ENCODE measurements around the gene RPH3AL. TPM values are rescaled to one million over a fixed set of nuclear protein-coding genes. Genes with fewer than 3 reads are reported as not detected.
A peak's percentile ranks its signal among the peaks of the same experiment; 100 is the strongest.

RPH3AL gene
- total RNA-seq, 6 experiments from 2014 or later = 17.6 to 74.0 (median 25.7) TPM

DNA sequence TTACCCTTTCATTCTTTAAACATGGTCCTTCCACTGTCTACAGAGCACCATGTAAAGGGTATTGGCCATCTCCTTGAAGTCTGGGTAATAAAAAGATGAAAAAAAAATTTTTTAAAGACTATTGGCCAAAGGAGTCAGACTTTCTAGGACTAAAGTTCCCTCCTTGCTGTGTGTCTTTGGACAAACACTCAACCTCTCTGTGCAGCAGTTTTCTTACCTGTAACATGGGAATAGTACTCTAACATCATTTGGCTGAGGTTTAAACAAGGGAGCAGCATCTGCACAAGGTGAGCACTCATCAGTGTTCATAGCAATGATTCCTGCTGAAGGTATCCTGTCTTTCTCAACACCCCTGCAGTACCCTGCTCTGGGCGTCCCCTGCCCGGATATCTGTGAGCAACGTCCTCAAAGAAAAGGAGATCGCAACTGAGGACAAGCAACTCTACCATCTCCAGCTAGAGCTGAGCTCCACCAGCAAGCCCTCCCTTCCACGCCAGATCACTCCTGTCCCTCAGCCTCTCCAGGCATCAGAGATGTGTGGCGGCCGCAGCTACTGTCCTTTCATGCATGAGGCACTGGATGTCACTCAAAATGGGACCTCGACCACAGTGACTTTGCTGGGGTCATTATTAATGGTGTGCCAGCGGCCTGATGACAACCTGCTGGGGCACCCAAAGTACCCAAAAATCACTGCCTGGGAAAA lies 29.5 kb upstream of the RPH3AL start:
- Histone ChIP-seq H3K36me3 (no peaks in the 10 kb centered on the region), H3K4me3 (no peak overlapping the region), H3K27ac (no peak overlapping the region), H3K4me1 (peaks cover 0 to 6% (median 2%) of the 10 kb centered on the region in 4 donors), H3K27me3 (no peaks in the 10 kb centered on the region), H3K9me3 (no peaks in the 10 kb centered on the region)
- TF ChIP-seq POLR2A (IDR thresholded peaks at IDR 0.05) = no peak
- TF ChIP-seq, protein P1, sequence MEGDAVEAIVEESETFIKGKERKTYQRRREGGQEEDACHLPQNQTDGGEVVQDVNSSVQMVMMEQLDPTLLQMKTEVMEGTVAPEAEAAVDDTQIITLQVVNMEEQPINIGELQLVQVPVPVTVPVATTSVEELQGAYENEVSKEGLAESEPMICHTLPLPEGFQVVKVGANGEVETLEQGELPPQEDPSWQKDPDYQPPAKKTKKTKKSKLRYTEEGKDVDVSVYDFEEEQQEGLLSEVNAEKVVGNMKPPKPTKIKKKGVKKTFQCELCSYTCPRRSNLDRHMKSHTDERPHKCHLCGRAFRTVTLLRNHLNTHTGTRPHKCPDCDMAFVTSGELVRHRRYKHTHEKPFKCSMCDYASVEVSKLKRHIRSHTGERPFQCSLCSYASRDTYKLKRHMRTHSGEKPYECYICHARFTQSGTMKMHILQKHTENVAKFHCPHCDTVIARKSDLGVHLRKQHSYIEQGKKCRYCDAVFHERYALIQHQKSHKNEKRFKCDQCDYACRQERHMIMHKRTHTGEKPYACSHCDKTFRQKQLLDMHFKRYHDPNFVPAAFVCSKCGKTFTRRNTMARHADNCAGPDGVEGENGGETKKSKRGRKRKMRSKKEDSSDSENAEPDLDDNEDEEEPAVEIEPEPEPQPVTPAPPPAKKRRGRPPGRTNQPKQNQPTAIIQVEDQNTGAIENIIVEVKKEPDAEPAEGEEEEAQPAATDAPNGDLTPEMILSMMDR (IDR thresholded peaks at IDR 0.05) = no peak
- WGBS (ENCODE audit: insufficient coverage, low coverage, low lambda C conversion rate, missing lambda C conversion rate) = 70% methylated on average over 4 of the region's 9 CpGs
- intact Hi-C loops (cut with DNase I) = no loop called here
- no peak for ATAC-seq
- no peak for DNase-seq

DNA sequence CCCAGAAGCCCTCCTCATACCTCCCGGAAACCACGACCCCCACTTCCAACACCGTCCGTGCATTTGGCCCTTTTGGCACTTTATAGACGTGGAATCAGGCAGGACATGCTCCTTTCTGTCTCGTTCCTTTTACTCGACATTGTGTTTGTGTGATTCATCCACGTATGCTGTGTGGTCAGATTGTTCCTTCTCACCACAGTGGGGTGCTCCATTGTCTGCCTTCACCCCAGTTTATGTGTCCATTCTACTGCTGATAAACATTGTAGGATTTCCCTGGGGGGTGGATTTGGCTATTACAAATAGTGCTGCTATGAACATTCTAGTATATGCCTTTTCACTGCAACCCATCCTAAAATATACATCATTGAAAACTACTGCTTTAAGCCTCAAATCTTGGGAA lies 28.9 kb upstream of the RPH3AL start:
- WGBS (ENCODE audit: insufficient coverage, low coverage, low lambda C conversion rate, missing lambda C conversion rate) = 69% methylated on average over 8 of the region's 8 CpGs
- H3K4me3 ChIP-seq = no peak overlapping the region
- H3K9me3 ChIP-seq = no peaks in the 10 kb centered on the region
- no peak for ATAC-seq
- no peak overlapping the region for H3K27ac ChIP-seq
- no peaks in the 10 kb centered on the region for H3K36me3 ChIP-seq
- H3K4me1 ChIP-seq = peaks cover 0 to 6% (median 1%) of the 10 kb centered on the region in 4 donors
- intact Hi-C loops (cut with DNase I) = no loop called here
- no peaks in the 10 kb centered on the region for H3K27me3 ChIP-seq
- no peak for TF ChIP-seq POLR2A (IDR thresholded peaks at IDR 0.05)
- TF ChIP-seq, protein P1 (IDR thresholded peaks at IDR 0.05) = no peak
- DNase-seq = no peak

- 81% methylated on average over 14 of the region's 28 CpGs for WGBS (ENCODE audit: insufficient coverage, low coverage, low lambda C conversion rate, missing lambda C conversion rate)
- ATAC-seq (no peak), DNase-seq (peak in 1 of 3 donors; percentile 39)
- Histone ChIP-seq H3K9me3 (no peaks in the 10 kb centered on the region), H3K27ac (no peak overlapping the region), H3K27me3 (no peaks in the 10 kb centered on the region), H3K4me3 (no peak overlapping the region), H3K36me3 (no peaks in the 10 kb centered on the region), H3K4me1 (peaks cover 0 to under 1% (median 0%) of the 10 kb centered on the region in 4 donors)
- TF ChIP-seq, protein P1 (IDR thresholded peaks at IDR 0.05) = no peak
- no peak for TF ChIP-seq POLR2A (IDR thresholded peaks at IDR 0.05)
- intact Hi-C loops (cut with DNase I) = no loop called here
These were observed 27.2 kb upstream of the RPH3AL start for GRCh38 chr17:379531-380465.

GRCh38 chr17:378068-378467 lies 25.5 kb upstream of the RPH3AL start:
- Histone ChIP-seq H3K9me3 (no peaks in the 10 kb centered on the region), H3K36me3 (no peaks in the 10 kb centered on the region), H3K27me3 (no peaks in the 10 kb centered on the region), H3K4me1 (no peaks in the 10 kb centered on the region), H3K4me3 (no peak overlapping the region), H3K27ac (no peak overlapping the region)
- no peak for DNase-seq
- TF ChIP-seq, protein P1 (IDR thresholded peaks at IDR 0.05) = no peak
- no peak for TF ChIP-seq POLR2A (IDR thresholded peaks at IDR 0.05)
- intact Hi-C loops (cut with DNase I) = no loop called here
- 96% methylated on average over 4 of the region's 5 CpGs for WGBS (ENCODE audit: insufficient coverage, low coverage, low lambda C conversion rate, missing lambda C conversion rate)
- no peak for ATAC-seq

All from right lobe of liver (tissue), 6 donors.